ENCODE results near the gene PDCL2. TPM values are rescaled to one million over a fixed set of nuclear protein-coding genes. Genes with fewer than 3 reads are reported as not detected.
"Not testable (repeated sequence)": the region's sequence is repeated elsewhere in the genome, so short reads cannot be mapped to it uniquely, and the experiment has no call there.

The PDCL2 gene
- total RNA-seq, 1 experiment from 2014 or later: not detected

- Mint-ChIP-seq H3K27ac (ENCODE audit: low read depth, unreplicated experiment) (no peak overlapping the region), H3K27me3 (ENCODE audit: insufficient read depth, unreplicated experiment) (no peaks in the 10 kb centered on the region), H3K4me1 (ENCODE audit: insufficient read depth, unreplicated experiment) (peaks cover 14% of the 10 kb centered on the region), H3K4me3 (ENCODE audit: unreplicated experiment) (no peak overlapping the region), H3K36me3 (ENCODE audit: insufficient read depth, unreplicated experiment) (peaks cover 4% of the 10 kb centered on the region), H3K9me3 (ENCODE audit: unreplicated experiment) (no peaks in the 10 kb centered on the region)
- CTCF ChIA-PET: interaction anchor here (0.6 to 1.2 kb wide), 4 partner anchors 59 to 263 kb away, joined by 3 to 4 read pairs (median 3); no protein-coding TSS in a partner anchor
- BruUV-seq (replicated peaks): no TSS peak
- TF ChIP-seq CTCF (IDR thresholded peaks at IDR 0.05; ENCODE audit: unreplicated experiment): no peak
- intact Hi-C loops (cut with micrococcal nuclease): no loop called here
- POLR2A ChIA-PET: no interaction called here
- DNase-seq (ENCODE audit: unreplicated experiment): no peak
These were observed 13.0 kb upstream of the PDCL2 start for GRCh38 chr4:55604996-55605395.

DNA sequence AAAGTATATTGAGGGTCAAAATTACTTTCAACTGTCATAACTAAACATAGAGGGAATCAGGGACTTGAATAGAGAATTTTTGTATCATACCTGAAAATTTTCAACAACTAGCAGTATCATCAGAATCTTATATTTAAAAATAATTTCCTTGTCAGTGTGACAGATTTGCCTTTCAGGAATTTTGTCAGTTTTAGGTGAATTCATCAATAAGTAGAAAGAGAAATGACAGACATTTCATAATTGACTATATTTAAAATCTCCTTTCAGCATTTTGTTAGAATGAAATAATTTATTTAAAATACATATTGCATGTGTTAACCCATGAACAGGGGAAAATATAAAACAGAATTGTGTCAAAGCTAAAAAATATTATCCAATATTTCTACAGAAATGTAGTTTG, 8.6 kb upstream of the PDCL2 start:
- Mint-ChIP-seq H3K36me3 (ENCODE audit: insufficient read depth, unreplicated experiment) (no peaks in the 10 kb centered on the region), H3K9me3 (ENCODE audit: unreplicated experiment) (no peaks in the 10 kb centered on the region), H3K4me3 (ENCODE audit: unreplicated experiment) (no peak overlapping the region), H3K4me1 (ENCODE audit: insufficient read depth, unreplicated experiment) (no peaks in the 10 kb centered on the region), H3K27ac (ENCODE audit: low read depth, unreplicated experiment) (no peak overlapping the region), H3K27me3 (ENCODE audit: insufficient read depth, unreplicated experiment) (no peaks in the 10 kb centered on the region)
- DNase-seq (ENCODE audit: unreplicated experiment): no peak
- intact Hi-C loops (cut with micrococcal nuclease): no loop called here
- POLR2A ChIA-PET: no interaction called here
- TF ChIP-seq CTCF (IDR thresholded peaks at IDR 0.05; ENCODE audit: unreplicated experiment): no peak
- CTCF ChIA-PET: no interaction called here
- no TSS peak for BruUV-seq (replicated peaks)

DNA sequence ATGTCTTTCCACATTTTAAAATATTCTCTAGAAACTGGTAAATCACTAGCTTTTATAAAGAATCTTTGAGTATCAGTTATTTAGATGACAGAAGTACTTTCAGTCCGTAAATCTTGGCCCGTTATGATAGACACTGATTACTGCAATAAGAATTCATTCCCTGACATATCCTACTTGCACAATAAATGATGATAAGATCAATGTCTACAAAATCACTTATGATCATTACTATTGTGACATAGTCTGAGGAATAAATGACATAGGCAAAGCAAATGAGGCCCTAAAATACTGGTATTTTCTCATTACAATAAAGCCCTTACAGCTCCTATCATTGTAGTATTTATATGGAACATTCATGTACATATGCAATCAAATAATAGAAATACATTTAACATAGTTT, 6.6 kb upstream of the PDCL2 start:
- no peak for TF ChIP-seq CTCF (IDR thresholded peaks at IDR 0.05; ENCODE audit: unreplicated experiment)

DNA sequence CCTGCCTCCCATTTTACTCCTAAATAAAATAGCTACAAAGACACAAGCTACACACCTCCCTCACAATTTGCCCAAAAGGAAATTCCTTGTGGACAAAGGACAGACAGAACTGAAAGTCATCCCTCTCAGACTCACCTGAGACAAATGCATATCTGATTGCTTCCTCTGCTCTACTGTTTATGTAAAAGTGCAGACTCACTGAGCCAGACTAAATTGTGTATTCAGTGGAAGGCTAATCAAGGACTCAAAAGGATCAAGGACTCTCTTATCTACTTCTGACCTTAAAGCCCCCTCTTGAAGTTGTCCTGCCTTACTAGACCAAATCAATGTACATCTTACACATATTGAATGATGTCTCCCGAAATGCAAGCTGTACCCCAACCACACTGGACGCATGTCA, 3.9 kb downstream of the PDCL2 start:
- DNase-seq (ENCODE audit: unreplicated experiment): no peak
- CTCF ChIA-PET: interaction anchor here (0.7 kb wide), 1 partner anchor 765 kb away, joined by 3 read pairs; no protein-coding TSS in a partner anchor
- TF ChIP-seq CTCF (IDR thresholded peaks at IDR 0.05; ENCODE audit: unreplicated experiment): no peak
- Mint-ChIP-seq H3K27ac (ENCODE audit: low read depth, unreplicated experiment) (no peak overlapping the region), H3K27me3 (ENCODE audit: insufficient read depth, unreplicated experiment) (no peaks in the 10 kb centered on the region), H3K9me3 (ENCODE audit: unreplicated experiment) (peaks cover 14% of the 10 kb centered on the region), H3K4me3 (ENCODE audit: unreplicated experiment) (no peak overlapping the region), H3K4me1 (ENCODE audit: insufficient read depth, unreplicated experiment) (no peaks in the 10 kb centered on the region), H3K36me3 (ENCODE audit: insufficient read depth, unreplicated experiment) (no peaks in the 10 kb centered on the region)
- BruUV-seq (replicated peaks): no TSS peak
- POLR2A ChIA-PET: interaction anchor here (1.0 kb wide), 1 partner anchor 22 kb away, joined by 4 read pairs; no protein-coding TSS in a partner anchor
- intact Hi-C loops (cut with micrococcal nuclease): no loop called here

More for the DNA sequence above, 6.6 kb upstream of the PDCL2 start:
- Mint-ChIP-seq H3K27ac (ENCODE audit: low read depth, unreplicated experiment) (no peak overlapping the region), H3K4me1 (ENCODE audit: insufficient read depth, unreplicated experiment) (no peaks in the 10 kb centered on the region), H3K27me3 (ENCODE audit: insufficient read depth, unreplicated experiment) (no peaks in the 10 kb centered on the region), H3K36me3 (ENCODE audit: insufficient read depth, unreplicated experiment) (no peaks in the 10 kb centered on the region), H3K9me3 (ENCODE audit: unreplicated experiment) (no peaks in the 10 kb centered on the region), H3K4me3 (ENCODE audit: unreplicated experiment) (no peak overlapping the region)
- DNase-seq (ENCODE audit: unreplicated experiment): no peak
- no TSS peak for BruUV-seq (replicated peaks)
- ChIA-PET CTCF (interaction anchor here (0.9 kb wide), 1 partner anchor 628 kb away, joined by 3 read pairs; no protein-coding TSS in a partner anchor), POLR2A (no interaction called here)
- intact Hi-C loops (cut with micrococcal nuclease): no loop called here

DNA sequence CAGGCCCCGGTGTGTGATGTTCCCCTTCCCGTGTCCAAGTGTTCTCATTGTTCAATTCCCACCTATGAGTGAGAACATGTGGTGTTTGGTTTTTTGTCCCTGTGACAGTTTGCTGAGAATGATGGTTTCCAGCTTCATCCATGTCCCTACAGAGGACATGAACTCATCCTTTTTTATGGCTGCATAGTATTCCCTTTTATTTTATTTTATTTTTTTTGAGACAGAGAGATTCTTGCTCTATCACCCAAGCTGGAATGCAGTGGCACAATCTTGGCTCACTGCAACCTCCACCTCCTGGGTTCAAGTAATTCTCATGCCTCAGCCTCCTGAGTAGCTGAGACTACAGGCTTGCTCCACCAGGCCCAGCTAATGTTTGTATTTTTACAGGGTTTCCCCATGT, 9.3 kb downstream of the PDCL2 start:
- not testable (repeated sequence) for H3K9me3 Mint-ChIP-seq (ENCODE audit: unreplicated experiment)

More for the DNA sequence above, 9.3 kb downstream of the PDCL2 start:
- H3K4me3 Mint-ChIP-seq (ENCODE audit: unreplicated experiment); H3K4me1 Mint-ChIP-seq (ENCODE audit: insufficient read depth, unreplicated experiment); H3K36me3 Mint-ChIP-seq (ENCODE audit: insufficient read depth, unreplicated experiment); BruUV-seq (replicated peaks); DNase-seq (ENCODE audit: unreplicated experiment); intact Hi-C loops (cut with micrococcal nuclease); CTCF ChIA-PET; H3K27ac Mint-ChIP-seq (ENCODE audit: low read depth, unreplicated experiment); H3K27me3 Mint-ChIP-seq (ENCODE audit: insufficient read depth, unreplicated experiment): not testable (repeated sequence)
- POLR2A ChIA-PET: interaction anchor here (0.8 kb wide), 1 partner anchor 37 kb away, joined by 3 read pairs; no protein-coding TSS in a partner anchor

Measured in MCF 10A (cell line).